Trophoblast cell (in vitro differentiated cells and primary cell): ENCODE results near the gene SLC6A18.
A peak's percentile ranks its signal among the peaks of the same experiment; 100 is the strongest.

Experiments
- DNase-seq, 2 donors: peaks; one replicate each; pipeline ENCODE4 v3.0.0-alpha.2; 2016
- H2AFZ ChIP-seq: 2 replicates; pipeline ENCODE4 v1.6.1; 2013; ENCODE audit warnings: low read length, moderate library complexity, mild to moderate bottlenecking; ENCODE audit not compliant: insufficient read depth, poor library complexity
- H2AK5ac ChIP-seq: 2 replicates; pipeline ENCODE4 v1.6.1; 2013; ENCODE audit warnings: mild to moderate bottlenecking, low read length
- H2BK120ac ChIP-seq: 2 replicates; pipeline ENCODE4 v1.6.1; 2013; ENCODE audit warnings: low read length, mild to moderate bottlenecking, moderate library complexity; ENCODE audit not compliant: insufficient read depth, poor library complexity
- H2BK12ac ChIP-seq: 2 replicates; pipeline ENCODE4 v1.6.1; 2013; ENCODE audit warnings: mild to moderate bottlenecking, low read length, moderate library complexity
- H2BK5ac ChIP-seq: 2 replicates; pipeline ENCODE4 v1.6.1; 2013; ENCODE audit warnings: low read length, low read depth, moderate library complexity, mild to moderate bottlenecking; ENCODE audit not compliant: poor library complexity
- H3K14ac ChIP-seq: 2 replicates; pipeline ENCODE4 v1.6.1; 2013; ENCODE audit warnings: mild to moderate bottlenecking, low read length
- H3K18ac ChIP-seq: 2 replicates; pipeline ENCODE4 v1.6.1; 2013; ENCODE audit warnings: mild to moderate bottlenecking, low read length
- H3K23ac ChIP-seq: 2 replicates; pipeline ENCODE4 v1.6.1; 2013; ENCODE audit warnings: low read length
- H3K27ac ChIP-seq: 2 replicates; pipeline ENCODE4 v1.5.1; 2013; ENCODE audit warnings: low read depth, mild to moderate bottlenecking, inconsistent platforms, low read length, moderate library complexity
- H3K27me3 ChIP-seq: 2 replicates; pipeline ENCODE4 v1.6.1; 2013; ENCODE audit warnings: inconsistent platforms, mild to moderate bottlenecking, low read length, moderate library complexity; ENCODE audit not compliant: insufficient read depth
- H3K36me3 ChIP-seq, 2 experiments: 1 replicate in 1 of 2; 2 replicates in 1 of 2; pipeline ENCODE4 v1.6.1; 2013; ENCODE audit warnings: low read length in 2 of 2, mild to moderate bottlenecking in 2 of 2, moderate library complexity in 1 of 2; ENCODE audit not compliant: insufficient read depth in 2 of 2, control insufficient read depth in 1 of 2
- H3K4ac ChIP-seq: 2 replicates; pipeline ENCODE4 v1.6.1; 2013; ENCODE audit warnings: low read depth, mild to moderate bottlenecking, low read length, moderate library complexity
- H3K4me1 ChIP-seq, 2 experiments: 1 replicate in 1 of 2; 2 replicates in 1 of 2; pipeline ENCODE4 v1.6.1; 2013; ENCODE audit warnings: low read length in 2 of 2, mild to moderate bottlenecking in 2 of 2, moderate library complexity in 1 of 2; ENCODE audit not compliant: insufficient read depth in 2 of 2, control insufficient read depth in 1 of 2
- H3K4me2 ChIP-seq: 2 replicates; pipeline ENCODE4 v1.6.1; 2013; ENCODE audit warnings: inconsistent platforms, mild to moderate bottlenecking, low read length, moderate library complexity
- H3K4me3 ChIP-seq: 2 replicates; pipeline ENCODE4 v1.5.1; 2013; ENCODE audit warnings: mild to moderate bottlenecking, low read depth, low read length, inconsistent platforms
- H3K79me1 ChIP-seq: one replicate; pipeline ENCODE4 v1.6.1; 2013; ENCODE audit warnings: low read length
- H3K79me2 ChIP-seq: 2 replicates; pipeline ENCODE4 v1.6.1; 2013; ENCODE audit warnings: low read length, mild to moderate bottlenecking; ENCODE audit not compliant: control insufficient read depth, insufficient read depth, poor library complexity
- H3K9ac ChIP-seq: 2 replicates; pipeline ENCODE4 v1.6.1; 2013; ENCODE audit warnings: mild to moderate bottlenecking, low read length
- H3K9me3 ChIP-seq: 2 replicates; pipeline ENCODE4 v1.6.1; 2013; ENCODE audit warnings: low read depth, mild to moderate bottlenecking, control low read depth, inconsistent platforms, low read length; ENCODE audit not compliant: insufficient read depth
- H4K12ac ChIP-seq: 2 replicates; pipeline ENCODE4 v1.6.1; 2013; ENCODE audit warnings: low read depth, mild to moderate bottlenecking, low read length, moderate library complexity
- H4K8ac ChIP-seq: 2 replicates; pipeline ENCODE4 v1.6.1; 2013; ENCODE audit warnings: low read depth, mild to moderate bottlenecking, low read length, moderate library complexity
- H4K91ac ChIP-seq: one replicate; pipeline ENCODE4 v1.6.1; 2013; ENCODE audit warnings: low read depth, mild to moderate bottlenecking, low read length, moderate library complexity
- WGBS: extraction: QIAGEN DNeasy Blood & Tissue Kit; methylation state at CpG from one replicate; pipeline ENCODE4 v1.1.7; 2013; ENCODE audit warnings: missing lambda C conversion rate; ENCODE audit not compliant: insufficient read length, insufficient coverage; ENCODE audit errors: extremely low coverage; 5-methylcytosine and 5-hydroxymethylcytosine counted together

The SLC6A18 gene

DNA sequence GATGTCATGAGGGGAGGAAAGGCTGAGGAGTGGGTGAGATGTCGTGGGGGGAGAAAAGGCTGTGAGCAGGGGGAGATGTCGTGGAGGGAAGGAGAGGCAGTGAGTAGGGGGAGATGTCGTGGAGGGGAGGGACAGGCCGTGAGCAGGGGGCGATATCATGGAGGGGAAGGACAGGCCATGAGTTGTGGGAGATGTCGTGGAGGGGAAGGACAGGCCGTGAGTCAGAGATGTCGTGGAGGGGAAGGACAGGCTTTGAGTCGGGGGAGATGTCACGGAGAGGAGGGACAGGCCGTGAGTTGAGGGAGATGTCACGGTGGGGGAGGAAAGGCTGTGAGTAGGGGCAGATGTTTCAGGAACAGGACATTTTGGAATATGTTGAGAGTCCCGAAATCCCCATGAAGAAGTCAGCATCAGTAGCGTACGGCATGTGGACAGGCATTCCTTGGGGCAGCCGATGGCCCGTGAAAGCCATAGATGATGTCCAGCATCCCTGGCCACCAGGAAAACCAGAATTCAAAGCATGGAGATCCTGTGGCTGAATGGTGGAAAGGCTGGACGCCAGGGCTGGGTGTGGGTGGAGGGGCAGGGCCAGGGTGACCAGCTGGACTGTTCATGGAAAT lies 32.1 kb upstream of the SLC6A18 start:
- Histone ChIP-seq H4K12ac (no peak overlapping the region), H2AFZ (no peak overlapping the region), H2BK5ac (no peak overlapping the region), H3K4ac (no peak overlapping the region), H3K18ac (no peak overlapping the region), H4K91ac (no peak overlapping the region), H2BK12ac (no peak overlapping the region), H3K4me1 (no peaks in the 10 kb centered on the region), H3K36me3 (no peaks in the 10 kb centered on the region), H4K8ac (no peak overlapping the region), H3K27ac (no peak overlapping the region), H3K4me3 (peak overlapping the region; percentile 44), H3K23ac (no peak overlapping the region), H3K27me3 (no peaks in the 10 kb centered on the region), H3K79me2 (no peaks in the 10 kb centered on the region), H3K4me2 (no peak overlapping the region), H3K14ac (no peak overlapping the region), H3K79me1 (no peaks in the 10 kb centered on the region), H2BK120ac (no peak overlapping the region), H3K9me3 (peaks cover 5% of the 10 kb centered on the region), H2AK5ac (no peak overlapping the region), H3K9ac (no peak overlapping the region)
- no CpG with 5 or more reads among the region's 18 CpGs for WGBS
- no peak for DNase-seq

GRCh38 chr5:1193591-1193985 lies 31.6 kb upstream of the SLC6A18 start:
- Histone ChIP-seq H3K4me3 (no peak overlapping the region), H3K36me3 (no peaks in the 10 kb centered on the region), H3K9ac (no peak overlapping the region), H2AFZ (no peak overlapping the region), H3K4me1 (no peaks in the 10 kb centered on the region), H3K79me1 (no peaks in the 10 kb centered on the region), H2BK12ac (no peak overlapping the region), H3K4ac (no peak overlapping the region), H3K18ac (no peak overlapping the region), H3K27ac (no peak overlapping the region), H3K23ac (no peak overlapping the region), H2BK120ac (no peak overlapping the region), H2BK5ac (no peak overlapping the region), H3K79me2 (no peaks in the 10 kb centered on the region), H3K27me3 (no peaks in the 10 kb centered on the region), H2AK5ac (no peak overlapping the region), H4K8ac (no peak overlapping the region), H3K4me2 (no peak overlapping the region), H4K91ac (no peak overlapping the region), H3K9me3 (peaks cover 5% of the 10 kb centered on the region), H3K14ac (no peak overlapping the region), H4K12ac (no peak overlapping the region)
- no peak for DNase-seq
- WGBS = no CpG with 5 or more reads among the region's 28 CpGs

DNA sequence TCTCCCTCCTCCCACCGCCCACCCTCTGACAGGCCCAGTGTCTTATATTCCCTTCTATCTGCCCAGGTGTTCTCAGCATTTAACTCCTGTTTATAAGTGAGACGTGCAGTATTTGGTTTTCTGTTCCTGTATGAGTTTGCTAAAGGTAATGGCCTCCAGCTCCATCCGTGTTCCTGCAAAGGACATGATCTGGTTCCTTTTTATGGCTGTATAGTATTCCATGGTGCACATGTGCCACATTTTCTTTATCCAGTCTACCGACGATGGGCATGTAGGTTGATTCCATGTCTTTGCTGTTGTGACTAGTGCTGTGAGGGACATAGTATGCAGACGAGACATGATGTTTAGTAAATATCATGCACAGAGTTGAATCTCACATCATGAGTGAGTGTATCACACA lies 30.8 kb upstream of the SLC6A18 start:
- H3K4me3 ChIP-seq = no peak overlapping the region
- H4K8ac ChIP-seq = no peak overlapping the region
- no peak for DNase-seq
- no peak overlapping the region for H3K14ac ChIP-seq
- H2AFZ ChIP-seq = no peak overlapping the region
- no peaks in the 10 kb centered on the region for H3K36me3 ChIP-seq
- no peak overlapping the region for H3K27ac ChIP-seq
- no peak overlapping the region for H3K23ac ChIP-seq
- H3K9ac ChIP-seq = no peak overlapping the region
- no peak overlapping the region for H2BK120ac ChIP-seq
- H3K4me2 ChIP-seq = no peak overlapping the region
- H4K12ac ChIP-seq = no peak overlapping the region
- WGBS = no CpG with 5 or more reads among the region's 6 CpGs
- H2BK5ac ChIP-seq = no peak overlapping the region
- no peak overlapping the region for H2AK5ac ChIP-seq
- no peak overlapping the region for H3K18ac ChIP-seq
- no peak overlapping the region for H2BK12ac ChIP-seq
- no peak overlapping the region for H3K4ac ChIP-seq
- no peaks in the 10 kb centered on the region for H3K79me1 ChIP-seq
- no peaks in the 10 kb centered on the region for H3K27me3 ChIP-seq
- no peaks in the 10 kb centered on the region for H3K79me2 ChIP-seq
- H3K4me1 ChIP-seq = no peaks in the 10 kb centered on the region
- no peak overlapping the region for H4K91ac ChIP-seq
- peaks cover 5% of the 10 kb centered on the region for H3K9me3 ChIP-seq

DNA sequence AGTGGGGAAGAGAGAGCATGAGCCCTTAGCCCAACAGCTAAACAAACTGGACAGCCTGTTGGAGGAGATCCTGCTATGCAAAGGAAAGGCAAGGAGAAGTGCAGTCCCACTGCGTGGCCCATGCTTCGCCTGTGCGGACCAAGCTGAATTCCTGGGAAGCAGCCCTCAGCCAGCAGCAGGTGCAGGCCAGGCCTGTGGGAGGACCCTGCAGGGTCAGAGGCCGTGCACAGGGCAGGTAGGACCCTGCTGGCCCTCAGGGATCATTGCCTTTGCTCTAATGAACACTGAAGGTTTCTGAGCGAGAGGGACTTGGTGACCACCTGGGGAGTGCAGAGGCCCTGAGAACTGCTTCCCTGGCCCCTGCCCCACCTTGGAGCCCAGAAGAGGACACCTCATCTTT lies 29.7 kb upstream of the SLC6A18 start:
- H3K36me3 ChIP-seq = no peaks in the 10 kb centered on the region
- no peak overlapping the region for H2BK12ac ChIP-seq
- no peak overlapping the region for H3K23ac ChIP-seq
- H3K4me1 ChIP-seq = no peaks in the 10 kb centered on the region
- no peak overlapping the region for H2AFZ ChIP-seq
- H3K4me2 ChIP-seq = no peak overlapping the region
- H3K79me2 ChIP-seq = no peaks in the 10 kb centered on the region
- no peak overlapping the region for H2BK120ac ChIP-seq
- H2AK5ac ChIP-seq = no peak overlapping the region
- H3K9ac ChIP-seq = no peak overlapping the region
- no peaks in the 10 kb centered on the region for H3K79me1 ChIP-seq
- H3K18ac ChIP-seq = no peak overlapping the region
- H3K9me3 ChIP-seq = peaks cover 5% of the 10 kb centered on the region
- no peak overlapping the region for H2BK5ac ChIP-seq
- H3K27ac ChIP-seq = no peak overlapping the region
- no peak overlapping the region for H4K8ac ChIP-seq
- no peak overlapping the region for H4K91ac ChIP-seq
- no CpG with 5 or more reads among the region's 5 CpGs for WGBS
- DNase-seq = no peak
- H3K27me3 ChIP-seq = no peaks in the 10 kb centered on the region
- H3K4ac ChIP-seq = no peak overlapping the region
- no peak overlapping the region for H3K4me3 ChIP-seq
- no peak overlapping the region for H3K14ac ChIP-seq
- H4K12ac ChIP-seq = no peak overlapping the region
